Karpas-422 (cell line): ENCODE results near the gene ACBD4. TPM values are rescaled to one million over a fixed set of nuclear protein-coding genes. Genes with fewer than 3 reads are reported as not detected.

ENCODE experiments used
- DNase-seq: peaks from one replicate; pipeline ENCODE4 v3.0.0-alpha.2; 2015
- H2AFZ ChIP-seq: fragments of 200-600 bp; sonication (generic); 2 replicates; pipeline ENCODE4 v1.6.1; 2014; ENCODE audit warnings: antibody characterized with exemption, low read length, mixed read lengths
- H3K27ac ChIP-seq: fragments of 200-600 bp; sonication (generic); 2 replicates; pipeline ENCODE4 v1.5.1; 2014; ENCODE audit warnings: mild to moderate bottlenecking, low read length, moderate library complexity
- H3K27me3 ChIP-seq: fragments of 200-600 bp; sonication (generic); 2 replicates; pipeline ENCODE4 v1.6.1; 2014; ENCODE audit warnings: low read length, mixed read lengths
- H3K36me3 ChIP-seq: fragments of 200-600 bp; sonication (generic); 2 replicates; pipeline ENCODE4 v1.6.1; 2014; ENCODE audit warnings: low read length, mixed read lengths; ENCODE audit not compliant: insufficient read depth
- H3K4me1 ChIP-seq: fragments of 200-600 bp; sonication (generic); 2 replicates; pipeline ENCODE4 v1.6.1; 2014; ENCODE audit warnings: mild to moderate bottlenecking, low read length, mixed read lengths
- H3K4me2 ChIP-seq: fragments of 200-600 bp; sonication (generic); 2 replicates; pipeline ENCODE4 v1.6.1; 2014; ENCODE audit warnings: low read length, low read depth, mild to moderate bottlenecking; ENCODE audit not compliant: poor library complexity, severe bottlenecking
- H3K4me3 ChIP-seq: fragments of 200-600 bp; sonication (generic); 2 replicates; pipeline ENCODE4 v1.5.1; 2014; ENCODE audit warnings: mild to moderate bottlenecking, antibody characterized with exemption, low read length, mixed read lengths
- H3K79me2 ChIP-seq: fragments of 200-600 bp; sonication (generic); 2 replicates; pipeline ENCODE4 v1.6.1; 2014; ENCODE audit warnings: mild to moderate bottlenecking, low read length, mixed read lengths
- H3K9ac ChIP-seq: fragments of 200-600 bp; sonication (generic); 2 replicates; pipeline ENCODE4 v1.6.0; 2014; ENCODE audit warnings: low read length
- H3K9me2 ChIP-seq: fragments of 200-600 bp; sonication (generic), shearing (Covaris generic); replicated peaks from 2 replicates; pipeline ENCODE4 v1.6.0; 2014; ENCODE audit warnings: mild to moderate bottlenecking, low read length, moderate library complexity; ENCODE audit not compliant: insufficient read depth
- H3K9me3 ChIP-seq: fragments of 300-700, 200-600 bp; sonication (generic); 2 replicates; pipeline ENCODE4 v1.6.1; 2014; ENCODE audit warnings: low read length, mixed read lengths
- H4K20me1 ChIP-seq: fragments of 200-600 bp; sonication (generic); 2 replicates; pipeline ENCODE4 v1.6.1; 2014; ENCODE audit warnings: mild to moderate bottlenecking, antibody characterized with exemption, low read length, low read depth; ENCODE audit not compliant: insufficient read depth
- total RNA-seq: library from RNA; depleted of rRNA; stranded (reverse); fragments of >200 nt; shearing (Covaris generic); gene quantifications from 2 replicates; pipeline ENCODE4 v1.2.3, GENCODE V29; 2014; ENCODE audit warnings: low replicate concordance

The ACBD4 gene
- total RNA-seq, 1 experiment from 2014 or later: 13.4 TPM

GRCh38 chr17:45171338-45172231, 36.1 kb downstream of the ACBD4 start:
- Histone ChIP-seq H3K27me3 (no peaks in the 10 kb centered on the region), H3K36me3 (no peaks in the 10 kb centered on the region), H3K9ac (peak overlapping the region; percentile 64; the same call in 1 of the 2 replicates), H3K4me2 (peak overlapping the region; percentile 68), H3K27ac (no peak overlapping the region), H3K9me2 (no peaks in the 10 kb centered on the region), H3K79me2 (no peaks in the 10 kb centered on the region), H2AFZ (no peak overlapping the region), H3K4me3 (peak overlapping the region; percentile 54; the same call in 1 of the 2 replicates), H4K20me1 (no peaks in the 10 kb centered on the region), H3K9me3 (no peaks in the 10 kb centered on the region), H3K4me1 (peaks cover 14% of the 10 kb centered on the region)
- DNase-seq: no peak

GRCh38 chr17:45172232-45172540, 36.7 kb downstream of the ACBD4 start:
- Histone ChIP-seq H3K9me3 (no peaks in the 10 kb centered on the region), H3K4me3 (peak overlapping the region; percentile 54; the same call in 1 of the 2 replicates), H3K79me2 (no peaks in the 10 kb centered on the region), H3K9me2 (no peaks in the 10 kb centered on the region), H2AFZ (no peak overlapping the region; the same call in 1 of the 2 replicates), H3K4me2 (peak overlapping the region; percentile 68), H3K9ac (peak overlapping the region; percentile 64; the same call in 1 of the 2 replicates), H4K20me1 (no peaks in the 10 kb centered on the region), H3K36me3 (no peaks in the 10 kb centered on the region), H3K4me1 (peaks cover 14% of the 10 kb centered on the region), H3K27me3 (no peaks in the 10 kb centered on the region), H3K27ac (no peak overlapping the region)
- no peak for DNase-seq

GRCh38 chr17:45172541-45173286, 37.2 kb downstream of the ACBD4 start:
- Histone ChIP-seq H3K9me3 (no peaks in the 10 kb centered on the region), H3K36me3 (no peaks in the 10 kb centered on the region), H3K27ac (peak overlapping the region; percentile 32; the same call in 1 of the 2 replicates), H2AFZ (peak overlapping the region; percentile 92), H3K79me2 (no peaks in the 10 kb centered on the region), H3K4me1 (peaks cover 14% of the 10 kb centered on the region), H3K27me3 (no peaks in the 10 kb centered on the region), H3K4me3 (peak overlapping the region; percentile 54; the same call in 1 of the 2 replicates), H3K9me2 (no peaks in the 10 kb centered on the region), H4K20me1 (no peaks in the 10 kb centered on the region), H3K9ac (peak overlapping the region; percentile 64), H3K4me2 (peak overlapping the region; percentile 68)
- peak; percentile 77 for DNase-seq

- no peaks in the 10 kb centered on the region for H3K36me3 ChIP-seq
These were observed 40.2 kb downstream of the ACBD4 start for GRCh38 chr17:45175759-45176115.

GRCh38 chr17:45177563-45177962, 42.1 kb downstream of the ACBD4 start:
- no peaks in the 10 kb centered on the region for H3K9me2 ChIP-seq
- H4K20me1 ChIP-seq: no peaks in the 10 kb centered on the region
- peaks cover 6% of the 10 kb centered on the region for H3K4me1 ChIP-seq
- no peaks in the 10 kb centered on the region for H3K79me2 ChIP-seq
- no peak overlapping the region for H3K4me2 ChIP-seq
- DNase-seq: no peak
- no peak overlapping the region for H2AFZ ChIP-seq
- no peaks in the 10 kb centered on the region for H3K36me3 ChIP-seq
- H3K27ac ChIP-seq: no peak overlapping the region
- H3K9ac ChIP-seq: no peak overlapping the region
- H3K9me3 ChIP-seq: no peaks in the 10 kb centered on the region
- no peaks in the 10 kb centered on the region for H3K27me3 ChIP-seq
- no peak overlapping the region for H3K4me3 ChIP-seq

More at GRCh38 chr17:45175759-45176115, 40.2 kb downstream of the ACBD4 start:
- H3K4me3 ChIP-seq: no peak overlapping the region
- peaks cover 14% of the 10 kb centered on the region for H3K4me1 ChIP-seq
- H3K27me3 ChIP-seq: no peaks in the 10 kb centered on the region
- no peak overlapping the region for H2AFZ ChIP-seq
- no peaks in the 10 kb centered on the region for H4K20me1 ChIP-seq
- H3K9me2 ChIP-seq: no peaks in the 10 kb centered on the region
- H3K9ac ChIP-seq: no peak overlapping the region
- H3K27ac ChIP-seq: no peak overlapping the region
- no peak overlapping the region for H3K4me2 ChIP-seq
- H3K79me2 ChIP-seq: no peaks in the 10 kb centered on the region
- no peak for DNase-seq
- H3K9me3 ChIP-seq: no peaks in the 10 kb centered on the region

- H3K9me3 ChIP-seq: no peaks in the 10 kb centered on the region
- no peak overlapping the region for H3K4me2 ChIP-seq
- H3K9me2 ChIP-seq: no peaks in the 10 kb centered on the region
These were observed 48.7 kb downstream of the ACBD4 start for GRCh38 chr17:45184144-45184543.

GRCh38 chr17:45186801-45187354, 51.4 kb downstream of the ACBD4 start:
- peaks cover 9% of the 10 kb centered on the region; the same call in 1 of the 2 replicates for H4K20me1 ChIP-seq

More at GRCh38 chr17:45184144-45184543, 48.7 kb downstream of the ACBD4 start:
- no peaks in the 10 kb centered on the region for H4K20me1 ChIP-seq
- no peaks in the 10 kb centered on the region for H3K36me3 ChIP-seq
- no peaks in the 10 kb centered on the region for H3K4me1 ChIP-seq
- no peak overlapping the region for H2AFZ ChIP-seq
- H3K79me2 ChIP-seq: no peaks in the 10 kb centered on the region
- no peak overlapping the region for H3K4me3 ChIP-seq
- H3K27ac ChIP-seq: no peak overlapping the region
- H3K27me3 ChIP-seq: no peaks in the 10 kb centered on the region
- no peak for DNase-seq
- H3K9ac ChIP-seq: no peak overlapping the region

GRCh38 chr17:45189009-45189408, 53.5 kb downstream of the ACBD4 start:
- Histone ChIP-seq H2AFZ (no peak overlapping the region), H3K4me1 (peaks cover 23% of the 10 kb centered on the region), H3K9me3 (no peaks in the 10 kb centered on the region), H3K79me2 (no peaks in the 10 kb centered on the region), H3K27me3 (no peaks in the 10 kb centered on the region), H3K9ac (no peak overlapping the region), H3K36me3 (no peaks in the 10 kb centered on the region), H3K27ac (no peak overlapping the region), H4K20me1 (peaks cover 9% of the 10 kb centered on the region; the same call in 1 of the 2 replicates), H3K4me3 (no peak overlapping the region), H3K4me2 (no peak overlapping the region), H3K9me2 (no peaks in the 10 kb centered on the region)
- DNase-seq: no peak

More at GRCh38 chr17:45186801-45187354, 51.4 kb downstream of the ACBD4 start:
- no peaks in the 10 kb centered on the region for H3K9me2 ChIP-seq
- H3K4me3 ChIP-seq: no peak overlapping the region
- H3K79me2 ChIP-seq: no peaks in the 10 kb centered on the region
- H3K4me2 ChIP-seq: no peak overlapping the region
- no peaks in the 10 kb centered on the region for H3K36me3 ChIP-seq
- no peak overlapping the region for H3K9ac ChIP-seq
- no peaks in the 10 kb centered on the region for H3K27me3 ChIP-seq
- H3K27ac ChIP-seq: no peak overlapping the region
- no peaks in the 10 kb centered on the region for H3K9me3 ChIP-seq
- DNase-seq: no peak
- no peak overlapping the region for H2AFZ ChIP-seq
- H3K4me1 ChIP-seq: peaks cover 20% of the 10 kb centered on the region
